AG08395 (cell line): ENCODE data around the gene MT1F.

Source experiments
- DNase-seq: peaks from one replicate; pipeline ENCODE4 v3.0.0; 2012; ENCODE audit warnings: mixed read lengths, low spot score

Gene MT1F

DNA sequence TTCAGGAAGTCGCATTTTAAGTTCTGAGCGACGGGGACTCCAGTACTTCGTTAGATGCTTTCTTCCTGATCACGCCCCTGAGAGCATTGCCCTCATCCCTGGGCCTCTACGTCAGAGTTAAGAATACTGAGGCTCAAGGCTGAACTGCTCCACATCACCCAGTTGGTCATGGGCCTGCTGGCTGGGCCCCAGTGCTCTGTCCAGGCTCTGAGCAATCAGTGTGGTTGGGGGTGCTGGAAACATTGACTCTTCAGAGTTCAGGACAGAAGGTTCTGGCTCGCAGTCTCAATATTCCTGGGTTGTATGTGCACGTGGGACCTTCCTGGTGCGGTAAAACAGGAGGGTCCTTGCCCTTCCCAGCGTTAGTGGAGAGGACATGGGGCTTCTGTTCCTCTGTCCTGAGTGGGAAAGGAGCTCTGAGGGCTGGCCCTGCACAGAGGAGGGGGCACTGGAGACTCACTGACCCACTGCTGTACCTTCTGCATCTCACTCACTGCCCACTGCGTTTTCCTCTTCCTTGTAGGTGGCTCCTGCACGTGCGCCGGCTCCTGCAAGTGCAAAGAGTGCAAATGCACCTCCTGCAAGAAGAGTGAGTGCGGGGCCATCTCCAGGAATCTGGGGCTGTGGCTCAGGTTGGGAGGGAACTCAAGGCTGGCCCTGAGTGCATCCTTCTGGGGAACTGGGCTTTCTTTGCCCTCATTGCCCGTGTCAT is 31.7 kb upstream of the MT1F start:
- peak; percentile 70 for DNase-seq

DNA sequence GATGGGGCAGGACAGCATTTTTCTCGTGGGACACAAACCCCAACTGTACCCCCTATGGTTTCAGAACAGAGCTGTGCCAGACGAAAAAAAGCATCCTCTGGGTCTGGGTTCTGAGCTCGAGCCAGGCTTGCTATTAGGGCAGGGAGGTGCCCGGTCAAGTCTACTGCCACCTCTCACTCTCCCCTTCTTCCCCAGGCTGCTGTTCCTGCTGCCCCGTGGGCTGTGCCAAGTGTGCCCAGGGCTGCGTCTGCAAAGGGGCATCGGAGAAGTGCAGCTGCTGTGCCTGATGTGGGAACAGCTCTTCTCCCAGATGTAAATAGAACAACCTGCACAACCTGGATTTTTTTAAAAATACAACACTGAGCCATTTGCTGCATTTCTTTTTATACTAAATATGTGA is 31.1 kb upstream of the MT1F start:
- no peak for DNase-seq

DNA sequence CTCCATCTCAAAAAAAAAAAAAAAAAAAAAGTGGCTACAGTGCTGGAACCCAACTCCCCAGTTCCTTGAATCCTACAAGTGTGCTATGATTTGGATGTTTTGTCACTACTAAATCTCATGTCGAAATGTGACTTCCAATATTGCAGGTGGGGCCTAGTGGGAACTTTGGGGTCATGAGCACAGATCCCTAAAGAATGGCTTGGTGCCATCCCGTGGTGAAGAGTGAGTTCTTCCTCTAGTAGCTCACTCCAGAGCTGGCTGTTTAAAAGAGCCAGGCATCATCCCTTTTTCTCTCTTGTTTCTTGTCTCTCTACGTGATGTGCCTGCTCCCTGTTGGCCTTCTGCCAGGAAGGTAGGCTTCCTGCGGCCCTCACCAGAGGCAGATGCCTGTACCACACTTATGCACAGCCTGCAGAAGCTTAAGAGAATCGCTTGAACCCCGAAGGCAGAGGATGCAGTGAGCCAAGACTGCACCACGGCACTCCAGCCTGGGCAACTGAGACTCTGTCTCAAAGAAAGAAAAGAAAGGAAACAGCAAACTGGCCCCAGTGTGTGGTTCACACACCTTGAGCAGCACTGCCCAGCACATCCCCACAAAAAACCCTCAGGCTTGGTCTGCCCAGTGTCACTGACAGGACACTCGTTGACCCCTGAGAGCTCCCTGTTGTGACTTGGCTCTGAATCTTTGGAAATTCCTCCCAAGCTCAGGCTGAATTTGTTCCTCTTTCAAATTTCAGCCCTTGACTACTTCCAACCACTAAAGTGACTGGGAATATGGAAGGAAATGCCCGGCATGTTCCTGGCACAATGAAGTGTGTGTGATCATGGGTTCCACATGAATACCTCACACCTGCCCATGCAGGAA is 29.0 kb upstream of the MT1F start:
- DNase-seq: no peak

DNA sequence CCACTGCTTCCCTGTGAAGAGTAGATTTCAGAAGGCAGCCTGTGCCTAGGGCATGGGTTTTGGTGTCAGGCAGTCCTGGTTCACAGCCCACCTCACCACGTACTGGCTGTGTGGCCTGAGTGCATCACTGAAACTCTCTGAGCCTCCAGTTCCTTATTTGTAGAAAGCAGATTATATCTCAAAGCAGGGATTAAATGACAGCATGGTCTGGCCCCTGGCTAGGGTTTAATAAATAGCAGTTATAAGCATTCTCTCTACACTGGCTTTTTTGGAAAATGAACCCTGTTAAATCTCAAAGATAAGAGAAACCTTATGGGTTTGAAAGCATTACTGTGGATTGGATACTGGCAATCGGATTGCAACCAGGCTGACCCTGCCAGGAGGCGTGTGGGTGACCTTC is 28.2 kb upstream of the MT1F start:
- DNase-seq: no peak

DNA sequence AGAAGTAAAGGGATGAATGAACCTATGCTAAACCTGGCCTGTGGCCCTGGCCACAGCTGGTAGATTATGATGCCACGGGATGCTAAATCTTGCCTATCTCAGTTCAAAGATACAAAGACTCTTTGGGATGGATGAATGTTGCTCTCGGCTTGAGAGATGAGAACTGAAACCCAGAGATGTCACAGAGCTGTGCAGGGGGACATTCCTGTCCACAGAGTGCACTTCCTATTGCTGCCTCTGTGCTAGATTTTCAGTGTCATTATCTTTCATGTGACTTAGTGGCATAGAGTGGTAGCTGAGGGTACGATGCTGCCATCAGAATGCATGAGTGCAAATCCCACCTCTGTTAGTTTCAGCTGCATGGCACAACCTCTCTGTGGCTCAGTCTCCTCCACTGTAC is 27.6 kb upstream of the MT1F start:
- DNase-seq: no peak

- DNase-seq: no peak
Observed at GRCh38 chr16:56631197-56631596, 26.6 kb upstream of the MT1F start.

- no peak for DNase-seq
Observed at GRCh38 chr16:56631832-56632155, 26.0 kb upstream of the MT1F start.

- DNase-seq: peak; percentile 31
Observed at GRCh38 chr16:56632156-56632847, 25.5 kb upstream of the MT1F start, which contains the start of gene MT1M. TSS of gene MT1M (plus strand) at chr16:56632659. CDS start at chr16:56632732, 73 bp downstream.

- no peak for DNase-seq
Observed at GRCh38 chr16:56632848-56633365, 24.9 kb upstream of the MT1F start.

DNA sequence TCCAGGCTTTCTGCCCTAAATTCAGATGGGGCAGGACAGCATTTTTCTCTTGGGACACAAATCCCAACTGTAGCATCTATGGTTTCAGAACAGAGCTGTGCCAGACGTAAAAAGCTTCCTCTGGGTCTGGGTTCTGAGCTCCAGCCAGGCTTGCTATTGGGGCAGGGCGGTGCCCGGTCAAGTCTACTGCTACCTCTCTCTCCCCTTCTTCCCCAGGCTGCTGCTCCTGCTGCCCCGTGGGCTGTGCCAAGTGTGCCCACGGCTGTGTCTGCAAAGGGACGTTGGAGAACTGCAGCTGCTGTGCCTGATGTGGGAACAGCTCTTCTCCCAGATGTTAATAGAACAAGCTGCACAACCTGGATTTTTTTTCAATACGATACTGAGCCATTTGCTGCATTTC is 24.2 kb upstream of the MT1F start:
- DNase-seq: no peak

- no peak for DNase-seq
Observed at GRCh38 chr16:56634715-56635440, 22.9 kb upstream of the MT1F start.

DNA sequence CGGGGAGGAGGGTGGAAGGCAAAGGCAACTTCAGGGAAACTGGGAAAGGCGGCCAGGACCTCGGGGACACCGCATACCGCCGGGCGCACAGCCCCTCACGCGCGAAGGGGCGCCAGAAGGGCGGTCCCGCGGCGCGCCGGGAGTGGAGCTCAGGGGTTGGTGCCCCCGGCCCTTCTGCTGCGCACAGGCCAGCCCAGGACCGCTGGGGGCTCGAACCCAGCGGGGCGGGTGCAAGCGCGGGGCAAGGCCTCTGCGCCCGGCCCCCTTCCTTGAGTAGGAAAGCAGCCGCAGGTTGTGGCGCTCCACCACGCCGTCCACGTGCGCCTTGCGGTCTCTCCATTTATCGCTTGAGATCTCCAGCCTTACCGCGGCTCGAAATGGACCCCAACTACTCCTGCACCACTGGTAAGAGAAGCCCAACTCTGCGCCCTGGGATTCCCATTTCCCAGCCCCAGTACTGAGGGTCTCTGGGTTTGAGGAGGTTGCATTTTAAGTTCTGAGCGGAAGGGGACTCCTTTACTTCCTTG is 22.3 kb upstream of the MT1F start:
- DNase-seq: no peak

DNA sequence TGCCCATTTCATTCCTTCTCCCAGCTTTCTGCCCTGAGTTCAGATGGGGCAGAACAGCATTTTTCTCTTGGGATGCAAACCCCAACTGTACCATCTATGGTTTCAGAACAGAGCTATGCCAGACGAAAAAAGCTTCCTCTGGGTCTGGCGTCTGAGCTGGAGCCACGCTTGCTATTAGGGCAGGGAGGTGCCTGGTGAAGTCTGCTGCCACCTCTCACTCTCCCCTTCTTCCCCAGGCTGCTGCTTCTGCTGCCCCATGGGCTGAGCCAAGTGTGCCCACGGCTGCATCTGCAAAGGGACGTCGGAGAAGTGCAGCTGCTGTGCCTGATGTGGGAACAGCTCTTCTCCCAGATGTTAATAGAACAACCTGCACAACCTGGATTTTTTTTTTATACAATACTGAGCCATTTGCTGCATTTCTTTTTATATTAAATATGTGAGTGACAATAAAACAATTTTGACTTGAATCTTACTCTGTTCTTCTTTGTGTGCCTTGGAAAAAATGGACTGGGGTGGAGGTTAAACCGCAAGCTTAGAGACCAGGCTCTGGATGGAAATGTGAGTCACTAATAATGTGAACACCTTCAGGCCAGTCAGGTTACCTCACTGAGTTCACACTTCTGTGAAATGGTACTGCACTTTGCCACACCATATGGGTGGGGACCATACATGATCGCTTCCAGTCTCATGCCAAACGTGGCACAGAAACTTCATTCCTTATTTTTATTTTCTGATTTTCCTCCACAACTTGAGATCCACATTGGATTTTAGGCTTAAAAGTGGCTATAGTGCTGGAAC is 20.9 kb upstream of the MT1F start:
- no peak for DNase-seq

DNA sequence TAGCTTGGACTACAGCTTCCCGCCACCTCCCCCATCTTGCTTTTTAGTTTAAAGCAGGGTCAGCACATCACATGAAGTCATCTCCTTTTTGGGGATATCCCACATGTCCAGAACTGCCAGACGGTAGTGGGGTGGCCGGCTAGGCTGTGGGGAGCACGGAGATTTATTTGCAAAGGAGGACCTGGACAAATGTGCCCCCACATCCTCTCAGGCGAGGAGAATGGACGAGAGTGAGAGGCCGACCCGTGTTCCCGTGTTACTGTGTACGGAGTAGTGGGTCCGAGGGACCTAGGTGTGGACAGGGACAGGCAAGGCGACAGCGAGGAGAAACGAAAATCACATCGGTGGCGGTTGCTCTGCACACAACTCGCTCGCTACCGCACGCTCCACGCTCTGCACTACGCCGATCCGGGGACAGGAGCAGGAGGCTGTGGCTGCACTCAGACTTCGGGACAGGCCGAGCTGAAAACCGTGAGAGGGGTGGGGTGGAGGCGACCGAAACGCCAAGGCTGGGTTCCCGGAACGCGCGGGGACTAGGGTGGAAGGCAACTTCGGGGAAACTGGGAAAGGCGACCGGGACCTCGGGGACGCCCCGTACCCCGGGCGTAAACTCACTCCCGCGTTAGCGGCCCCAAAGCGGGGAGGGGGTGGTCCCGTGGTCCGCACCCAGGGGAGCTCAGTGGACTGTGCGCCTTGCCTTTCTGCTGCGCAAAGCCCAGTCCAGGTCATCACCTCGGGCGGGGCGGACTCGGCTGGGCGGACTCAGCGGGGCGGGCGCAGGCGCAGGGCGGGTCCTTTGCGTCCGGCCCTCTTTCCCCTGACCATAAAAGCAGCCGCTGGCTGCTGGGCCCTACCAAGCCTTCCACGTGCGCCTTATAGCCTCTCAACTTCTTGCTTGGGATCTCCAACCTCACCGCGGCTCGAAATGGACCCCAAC is 19.7 kb upstream of the MT1F start, which contains the start of gene MT1A:
MT1A (plus strand) TSS at position 853 of the 937 bp plus-strand sequence; CDS start at position 926, 73 bp downstream.
- peak; percentile 79 for DNase-seq

GRCh38 chr16:56639045-56639444 is 18.7 kb upstream of the MT1F start:
- DNase-seq: no peak

DNA sequence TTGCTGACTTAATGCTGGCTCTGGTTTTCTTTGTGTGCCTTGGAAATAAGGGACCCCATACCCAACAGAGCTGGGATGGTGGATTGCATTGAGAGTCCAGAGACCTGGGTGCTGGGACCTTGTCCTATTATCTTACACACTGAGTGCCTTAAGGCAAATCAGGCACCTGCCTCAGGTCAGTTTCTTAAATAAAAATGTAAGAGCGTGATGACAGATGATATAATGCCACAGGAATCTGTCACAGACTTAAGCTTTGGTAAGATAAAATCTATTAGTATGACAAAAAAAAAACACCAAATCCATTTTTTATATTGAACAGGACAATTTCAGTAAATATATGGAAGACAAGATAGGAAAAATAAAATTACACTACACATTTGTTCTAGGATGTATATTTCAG is 17.7 kb upstream of the MT1F start:
- DNase-seq: no peak

GRCh38 chr16:56641166-56641565 is 16.6 kb upstream of the MT1F start:
- no peak for DNase-seq

- DNase-seq: peak; percentile 56
Observed at GRCh38 chr16:56643080-56643778, 14.5 kb upstream of the MT1F start.

DNA sequence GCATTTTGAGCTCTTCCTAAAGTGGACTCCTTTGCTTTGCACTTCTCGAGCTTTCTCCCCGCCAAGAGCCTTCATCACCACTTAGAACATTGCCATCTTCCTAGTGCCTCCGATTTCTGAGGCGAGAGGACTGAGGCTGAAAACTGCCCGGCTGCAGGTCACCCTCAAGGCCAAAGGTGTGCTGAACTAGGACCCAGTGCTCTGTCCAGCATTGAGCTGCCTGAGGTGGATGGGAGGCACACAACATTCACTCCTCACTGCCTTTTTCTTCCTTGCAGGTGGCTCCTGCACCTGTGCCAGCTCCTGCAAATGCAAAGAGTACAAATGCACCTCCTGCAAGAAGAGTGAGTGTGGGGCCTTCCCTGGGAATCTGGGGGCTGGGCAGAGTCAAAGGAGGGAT is 13.9 kb upstream of the MT1F start:
- DNase-seq: no peak
